IMR-90 (cell line): ENCODE data around the gene PEX11G. TPM values are rescaled to one million over a fixed set of nuclear protein-coding genes. Genes with fewer than 3 reads are reported as not detected.

ENCODE experiments used
- ATAC-seq: fragments of 200-7000 bp; cut with Tn5 transposase; 2 replicates; pipeline ENCODE4 v1.9.1; 2020; ENCODE audit warnings: low read depth, mild to moderate bottlenecking, moderate library complexity
- BruUV-seq: library from RNA; stranded (reverse); fragments of 400-500 nt; replicated peaks from 2 replicates; lab custom pipeline; 2021; lab: Mats Ljungman, UMichigan
- CTCF ChIA-PET: fragments of 300-600 bp; formaldehyde crosslinking; extraction: SDS; loops from one replicate; lab custom pipeline; 2021; ENCODE audit warnings: antibody characterized with exemption; lab: Yijun Ruan, JAX
- POLR2A ChIA-PET: fragments of 300-600 bp; sonication (Branson Sonifier 250); formaldehyde crosslinking; loops from one replicate; lab custom pipeline; 2022; ENCODE audit warnings: antibody characterized with exemption; ENCODE audit not compliant: unreplicated experiment; lab: Charles Lee
- DNase-seq: peaks from one replicate; pipeline ENCODE4 v3.0.0; 2013
- H2AFZ ChIP-seq: replicated peaks from 2 replicates; pipeline ENCODE3; 2013; ENCODE audit warnings: low read length, mild to moderate bottlenecking; ENCODE audit not compliant: poor library complexity
- H2AK5ac ChIP-seq: 2 replicates; pipeline ENCODE4 v1.6.1; 2013; ENCODE audit warnings: low read depth, low read length, inconsistent platforms
- H2AK9ac ChIP-seq: replicated peaks from 2 replicates; pipeline ENCODE3; 2013; ENCODE audit warnings: mild to moderate bottlenecking, low read depth, low read length, moderate library complexity; ENCODE audit not compliant: poor library complexity
- H2BK120ac ChIP-seq: 2 replicates; pipeline ENCODE4 v1.6.1; 2013; ENCODE audit warnings: low read depth, low read length, inconsistent platforms
- H2BK15ac ChIP-seq: 3 replicates; pipeline ENCODE4 v1.6.1; 2013; ENCODE audit warnings: low read depth, low read length, inconsistent platforms
- H2BK20ac ChIP-seq: 2 replicates; pipeline ENCODE4 v1.6.1; 2013; ENCODE audit warnings: low read depth, mild to moderate bottlenecking, inconsistent platforms, low read length, moderate library complexity
- H2BK5ac ChIP-seq: 2 replicates; pipeline ENCODE4 v1.6.1; 2013; ENCODE audit warnings: mild to moderate bottlenecking, low read depth, low read length, inconsistent platforms; ENCODE audit not compliant: poor library complexity, severe bottlenecking
- H3K14ac ChIP-seq: replicated peaks from 2 replicates; pipeline ENCODE4 v1.6.1; 2013; ENCODE audit warnings: low read depth, low read length, inconsistent platforms
- H3K18ac ChIP-seq: 2 replicates; pipeline ENCODE4 v1.6.1; 2013; ENCODE audit warnings: low read depth, low read length, control low read depth
- H3K23ac ChIP-seq: 2 replicates; pipeline ENCODE4 v1.6.1; 2013; ENCODE audit warnings: low read depth, low read length, inconsistent platforms
- H3K27ac ChIP-seq: 2 replicates; pipeline ENCODE4 v1.5.1; 2013; ENCODE audit warnings: mild to moderate bottlenecking, control low read depth, low read length; ENCODE audit not compliant: insufficient read depth
- H3K27me3 ChIP-seq: 2 replicates; pipeline ENCODE4 v1.6.1; 2013; ENCODE audit warnings: low read length; ENCODE audit not compliant: control insufficient read depth, insufficient read depth
- H3K36me3 ChIP-seq: 2 replicates; pipeline ENCODE4 v1.6.1; 2013; ENCODE audit warnings: low read length, mixed read lengths; ENCODE audit not compliant: control insufficient read depth, insufficient read depth
- H3K4ac ChIP-seq: 2 replicates; pipeline ENCODE4 v1.6.1; 2013; ENCODE audit warnings: low read depth, low read length, inconsistent platforms
- H3K4me1 ChIP-seq: 2 replicates; pipeline ENCODE4 v1.6.1; 2013; ENCODE audit warnings: low read length, mixed read lengths; ENCODE audit not compliant: control insufficient read depth, insufficient read depth
- H3K4me2 ChIP-seq: 2 replicates; pipeline ENCODE4 v1.6.1; 2013; ENCODE audit warnings: low read depth, mild to moderate bottlenecking, control low read depth, low read length, moderate library complexity
- H3K4me3 ChIP-seq: 2 replicates; pipeline ENCODE4 v1.5.1; 2013; ENCODE audit warnings: low read depth, mild to moderate bottlenecking, control low read depth, low read length, moderate library complexity; ENCODE audit not compliant: insufficient read depth
- H3K56ac ChIP-seq: 2 replicates; pipeline ENCODE4 v1.6.1; 2013; ENCODE audit warnings: low read length, inconsistent platforms; ENCODE audit not compliant: insufficient read depth; ENCODE audit errors: extremely low read depth
- H3K79me1 ChIP-seq, 2 experiments: 2 replicates each; pipeline ENCODE4 v1.6.1; 2013; ENCODE audit warnings: low read length in 2 of 2, inconsistent platforms in 1 of 2, low read depth in 1 of 2
- H3K9ac ChIP-seq: 2 replicates; pipeline ENCODE4 v1.6.1; 2013; ENCODE audit warnings: low read depth, low read length, control low read depth
- H3K9me1 ChIP-seq: 2 replicates; pipeline ENCODE4 v1.6.1; 2013; ENCODE audit warnings: low read length, inconsistent platforms; ENCODE audit not compliant: insufficient read depth
- H3K9me3 ChIP-seq: 2 replicates; pipeline ENCODE4 v1.6.1; 2013; ENCODE audit warnings: low read length; ENCODE audit not compliant: control insufficient read depth, insufficient read depth
- H4K20me1 ChIP-seq: 2 replicates; pipeline ENCODE4 v1.6.1; 2013; ENCODE audit warnings: low read length, inconsistent platforms; ENCODE audit not compliant: insufficient read depth
- H4K5ac ChIP-seq: 2 replicates; pipeline ENCODE4 v1.6.1; 2013; ENCODE audit warnings: mild to moderate bottlenecking, low read depth, low read length, control low read depth
- H4K8ac ChIP-seq, 2 experiments: 2 replicates each; pipeline ENCODE4 v1.6.1; 2013; ENCODE audit warnings: low read depth in 2 of 2, low read length in 2 of 2, control low read depth in 1 of 2, inconsistent platforms in 1 of 2
- H4K91ac ChIP-seq: 2 replicates; pipeline ENCODE4 v1.6.1; 2013; ENCODE audit warnings: low read depth, low read length, inconsistent platforms; ENCODE audit not compliant: insufficient read depth
- CEBPB ChIP-seq: IDR thresholded peaks from 2 replicates; pipeline ENCODE4 v1.6.1; 2012; ENCODE audit warnings: low read depth, low read length, improper control_type of control experiment
- CHD1 ChIP-seq: IDR thresholded peaks from 2 replicates; pipeline ENCODE4 v1.6.1; 2012; ENCODE audit warnings: low read depth, low read length, improper control_type of control experiment
- FOS ChIP-seq: fragments of 150-350 bp; IDR thresholded peaks from 2 replicates; pipeline ENCODE4 v1.6.1; 2016; ENCODE audit warnings: low read depth, low read length
- NFE2L2 ChIP-seq: fragments of 150-350 bp; IDR thresholded peaks from 2 replicates; pipeline ENCODE4 v1.6.1; 2016; ENCODE audit warnings: low read depth, mild to moderate bottlenecking, low read length
- RAD21 ChIP-seq: IDR thresholded peaks from 2 replicates; pipeline ENCODE4 v1.6.1; 2012; ENCODE audit warnings: low read length, improper control_type of control experiment
- RCOR1 ChIP-seq: IDR thresholded peaks from 2 replicates; pipeline ENCODE4 v1.6.1; 2012; ENCODE audit warnings: mild to moderate bottlenecking, low read length, improper control_type of control experiment; ENCODE audit not compliant: insufficient replicate concordance
- SMC3 ChIP-seq: fragments of 150-350 bp; IDR thresholded peaks from 2 replicates; pipeline ENCODE4 v1.6.1; 2016; ENCODE audit warnings: low read depth, mild to moderate bottlenecking, antibody characterized with exemption, low read length, moderate library complexity
- USF2 ChIP-seq: fragments of 150-350 bp; IDR thresholded peaks from 2 replicates; pipeline ENCODE4 v1.6.1; 2017; ENCODE audit warnings: mild to moderate bottlenecking, antibody characterized with exemption, low read length, low read depth
- WGBS, 2 experiments: methylation state at CpG; one replicate each; pipeline versions ENCODE4 v1.1.5 to v1.1.7; 2013; ENCODE audit warnings: missing lambda C conversion rate in 2 of 2; ENCODE audit not compliant: insufficient read length in 1 of 2; ENCODE audit errors: extremely low coverage in 2 of 2; 5-methylcytosine and 5-hydroxymethylcytosine counted together
- dilution Hi-C: fragments of 300-500 bp; cut with HindIII; formaldehyde crosslinking; loops from one replicate; pipeline ENCODE4 v1.14.3; 2018; ENCODE audit warnings: low sequenced_read_pairs; ENCODE audit not compliant: unreplicated experiment
- in situ Hi-C: fragments of 300-500 bp; cut with MboI; formaldehyde crosslinking; loops from 3 replicates; pipeline ENCODE4 v1.14.3; 2019; ENCODE audit warnings: low sequenced_read_pairs, inconsistent platforms, mixed read lengths
- intact Hi-C: fragments of 100-400 bp; cut with micrococcal nuclease; formaldehyde crosslinking; loops from 2 replicates; pipeline ENCODE4 v1.10.0; 2022
- polyA plus RNA-seq, 3 experiments: library from polyadenylated mRNA; depleted of rRNA; stranded (reverse); fragments of >200 nt; gene quantifications; 2 replicates each; pipeline ENCODE4 v1.2.3, GENCODE V29; 2012; ENCODE audit warnings: low replicate concordance in 1 of 3
- total RNA-seq: library from RNA; depleted of rRNA; stranded (reverse); fragments of >200 nt; gene quantifications from 2 replicates; pipeline ENCODE4 v1.2.3, GENCODE V29; 2012
- TF ChIP-seq, protein P1 (sequence below): conservative IDR thresholded peaks from 2 replicates; pipeline ENCODE4 v1.5.1; 2012; ENCODE audit warnings: mild to moderate bottlenecking, low read depth, low read length, improper control_type of control experiment

Gene PEX11G
- total and polyA plus RNA-seq, 2 of the 4 experiments (the other 2 are of a cell fraction) = 0.72 to 1.7 TPM

DNA sequence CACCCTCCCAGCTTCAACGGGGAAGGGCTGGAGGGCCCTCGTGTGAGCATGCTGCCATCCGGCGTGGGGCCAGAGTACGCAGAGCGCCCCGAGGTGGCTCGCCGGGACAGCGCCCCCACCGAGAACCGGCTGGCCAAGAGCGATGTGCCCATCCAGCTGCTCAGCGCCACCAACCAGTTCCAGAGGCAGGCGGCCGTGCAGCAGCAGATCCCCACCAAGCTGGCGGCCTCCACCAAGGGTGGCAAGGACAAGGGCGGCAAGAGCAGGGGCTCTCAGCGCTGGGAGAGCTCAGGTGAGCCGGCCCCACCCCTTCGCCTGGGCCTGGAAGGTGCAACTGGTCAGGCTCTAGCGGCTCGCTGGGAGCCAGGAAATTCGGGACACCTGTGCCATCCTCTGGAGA lies 20.0 kb downstream of the PEX11G start:
- intact Hi-C loops (no loop called here), in situ Hi-C loops (no loop called here), dilution Hi-C loops (no loop called here)
- no peak overlapping the region for H2AFZ ChIP-seq
- H3K14ac ChIP-seq = no peak overlapping the region
- H3K9me3 ChIP-seq = no peaks in the 10 kb centered on the region
- H3K23ac ChIP-seq = no peak overlapping the region
- TF ChIP-seq RCOR1 = no peak
- no peak for TF ChIP-seq USF2
- no peak for TF ChIP-seq SMC3
- TF ChIP-seq, protein P1, sequence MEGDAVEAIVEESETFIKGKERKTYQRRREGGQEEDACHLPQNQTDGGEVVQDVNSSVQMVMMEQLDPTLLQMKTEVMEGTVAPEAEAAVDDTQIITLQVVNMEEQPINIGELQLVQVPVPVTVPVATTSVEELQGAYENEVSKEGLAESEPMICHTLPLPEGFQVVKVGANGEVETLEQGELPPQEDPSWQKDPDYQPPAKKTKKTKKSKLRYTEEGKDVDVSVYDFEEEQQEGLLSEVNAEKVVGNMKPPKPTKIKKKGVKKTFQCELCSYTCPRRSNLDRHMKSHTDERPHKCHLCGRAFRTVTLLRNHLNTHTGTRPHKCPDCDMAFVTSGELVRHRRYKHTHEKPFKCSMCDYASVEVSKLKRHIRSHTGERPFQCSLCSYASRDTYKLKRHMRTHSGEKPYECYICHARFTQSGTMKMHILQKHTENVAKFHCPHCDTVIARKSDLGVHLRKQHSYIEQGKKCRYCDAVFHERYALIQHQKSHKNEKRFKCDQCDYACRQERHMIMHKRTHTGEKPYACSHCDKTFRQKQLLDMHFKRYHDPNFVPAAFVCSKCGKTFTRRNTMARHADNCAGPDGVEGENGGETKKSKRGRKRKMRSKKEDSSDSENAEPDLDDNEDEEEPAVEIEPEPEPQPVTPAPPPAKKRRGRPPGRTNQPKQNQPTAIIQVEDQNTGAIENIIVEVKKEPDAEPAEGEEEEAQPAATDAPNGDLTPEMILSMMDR = no peak
- TF ChIP-seq FOS = no peak
- no peak for TF ChIP-seq CEBPB
- no peak for TF ChIP-seq RAD21
- no peak for TF ChIP-seq CHD1
- no peak for TF ChIP-seq NFE2L2
- no peak overlapping the region for H2AK5ac ChIP-seq
- H4K91ac ChIP-seq = no peak overlapping the region
- no peak overlapping the region for H4K8ac ChIP-seq
- H3K4me2 ChIP-seq = no peak overlapping the region
- no peak overlapping the region for H3K27ac ChIP-seq
- H2AK9ac ChIP-seq = no peak overlapping the region
- no peak overlapping the region for H4K5ac ChIP-seq
- peaks cover 55% of the 10 kb centered on the region for H3K36me3 ChIP-seq
- ATAC-seq (no peak), DNase-seq (no peak)
- no peak overlapping the region for H3K4me3 ChIP-seq
- 92% methylated on average over 15 of the region's 24 CpGs; no CpG with 5 or more reads in 1 of the 2 experiments for WGBS, 2 experiments
- H2BK120ac ChIP-seq = no peak overlapping the region
- POLR2A ChIA-PET = no interaction called here
- H3K18ac ChIP-seq = no peak overlapping the region
- no peak overlapping the region for H3K4ac ChIP-seq
- H3K4me1 ChIP-seq = no peaks in the 10 kb centered on the region
- BruUV-seq = no TSS peak
- H2BK15ac ChIP-seq = no peak overlapping the region
- H2BK5ac ChIP-seq = no peak overlapping the region
- no peak overlapping the region for H3K56ac ChIP-seq
- H4K20me1 ChIP-seq = no peaks in the 10 kb centered on the region
- no peak overlapping the region for H3K9ac ChIP-seq
- no peaks in the 10 kb centered on the region for H3K79me1 ChIP-seq
- CTCF ChIA-PET = no interaction called here
- H3K9me1 ChIP-seq = 0 out of 2 replicates have a peak, but pooled peaks cover 2% of the 10 kb centered on the region
- H3K27me3 ChIP-seq = no peaks in the 10 kb centered on the region
- no peak overlapping the region for H2BK20ac ChIP-seq
